CD14-positive monocyte (primary cell): ENCODE results near the gene SETD4. TPM values are rescaled to one million over a fixed set of nuclear protein-coding genes. Genes with fewer than 3 reads are reported as not detected.
A peak's percentile ranks its signal among the peaks of the same experiment; 100 is the strongest.

Experiments
- DNase-seq, 3 donors: peaks; one replicate each; pipeline ENCODE4 v3.0.0-alpha.2; 2011 to 2022
- H2AFZ ChIP-seq: 2 replicates; pipeline ENCODE4 v1.6.0; 2012; ENCODE audit warnings: mild to moderate bottlenecking, low read depth, low read length, inconsistent platforms; ENCODE audit not compliant: insufficient read depth, poor library complexity, severe bottlenecking
- H3K27ac ChIP-seq, 2 donors: 1 replicate in 1 of 2; 2 replicates in 1 of 2; pipeline ENCODE4 v1.5.1; 2012 to 2013; ENCODE audit warnings: low read length in 2 of 2, control low read depth in 1 of 2, inconsistent platforms in 1 of 2, low read depth in 1 of 2, mild to moderate bottlenecking in 1 of 2
- H3K27me3 ChIP-seq, 2 donors: one replicate each; pipeline versions ENCODE4 v1.6.0 to v1.6.1; 2011 to 2013; ENCODE audit warnings: low read length in 2 of 2; ENCODE audit not compliant: control insufficient read depth in 2 of 2, insufficient read depth in 2 of 2
- H3K36me3 ChIP-seq, 2 donors: replicated peaks in 1 of 2; 1 replicate in 1 of 2; 2 replicates in 1 of 2; pipeline versions ENCODE4 v1.5.1 to v1.6.1; 2012 to 2013; ENCODE audit warnings: low read length in 2 of 2, control low read depth in 1 of 2, inconsistent platforms in 1 of 2, mild to moderate bottlenecking in 1 of 2; ENCODE audit not compliant: insufficient read depth in 2 of 2, control insufficient read depth in 1 of 2
- H3K4me1 ChIP-seq, 2 donors: 1 replicate in 1 of 2; 2 replicates in 1 of 2; pipeline versions ENCODE4 v1.5.1 to v1.6.1; 2012 to 2013; ENCODE audit warnings: low read length in 2 of 2, control low read depth in 1 of 2, inconsistent platforms in 1 of 2, mild to moderate bottlenecking in 1 of 2, moderate library complexity in 1 of 2; ENCODE audit not compliant: insufficient read depth in 2 of 2, control insufficient read depth in 1 of 2
- H3K4me2 ChIP-seq: replicated peaks from 2 replicates; pipeline ENCODE3; 2012; ENCODE audit warnings: low read length, moderate library complexity, mild to moderate bottlenecking; ENCODE audit not compliant: poor library complexity, severe bottlenecking; ENCODE audit errors: extremely low read depth
- H3K4me3 ChIP-seq, 3 experiments: fragments of 200-600 bp in 1 of 3; sonication (generic) in 1 of 3; replicated peaks in 1 of 3; 1 replicate in 2 of 3; 2 replicates in 1 of 3; pipeline ENCODE4 v1.5.1; 2011 to 2013; ENCODE audit warnings: low read length in 3 of 3, mild to moderate bottlenecking in 3 of 3, control low read depth in 2 of 3, low read depth in 2 of 3, inconsistent platforms in 1 of 3, moderate library complexity in 1 of 3
- H3K79me2 ChIP-seq: 2 replicates; pipeline ENCODE4 v1.6.0; 2012; ENCODE audit warnings: mild to moderate bottlenecking, control low read depth, inconsistent platforms, low read length, moderate library complexity; ENCODE audit not compliant: insufficient read depth
- H3K9ac ChIP-seq: 2 replicates; pipeline ENCODE4 v1.6.0; 2017; ENCODE audit warnings: low read length, mild to moderate bottlenecking; ENCODE audit not compliant: insufficient read depth, poor library complexity, severe bottlenecking
- H3K9me3 ChIP-seq, 2 donors: replicated peaks in 1 of 2; 1 replicate in 1 of 2; 2 replicates in 1 of 2; pipeline versions ENCODE4 v1.5.1 to v1.6.1; 2012 to 2013; ENCODE audit warnings: low read length in 2 of 2, control low read depth in 1 of 2; ENCODE audit not compliant: control insufficient read depth in 1 of 2, insufficient read depth in 1 of 2
- H4K20me1 ChIP-seq: 2 replicates; pipeline ENCODE4 v1.6.0; 2012; ENCODE audit warnings: mild to moderate bottlenecking, low read length, control low read depth, moderate library complexity; ENCODE audit not compliant: insufficient read depth
- H3K27ac Mint-ChIP-seq, 7 donors: one replicate each; pipeline ENCODE4 v1.8.0; 2020; ENCODE audit warnings: mild to moderate bottlenecking in 7 of 7, mixed read lengths in 7 of 7, moderate library complexity in 6 of 7, inconsistent platforms in 2 of 7
- H3K27me3 Mint-ChIP-seq, 3 donors: one replicate each; pipeline ENCODE4 v1.8.0; 2021 to 2022; ENCODE audit warnings: low read depth in 3 of 3, mild to moderate bottlenecking in 3 of 3, mixed read lengths in 3 of 3, moderate library complexity in 3 of 3, inconsistent platforms in 1 of 3
- H3K36me3 Mint-ChIP-seq, 2 donors: one replicate each; pipeline ENCODE4 v1.8.0; 2020; ENCODE audit warnings: mixed read lengths in 2 of 2, inconsistent platforms in 1 of 2, mild to moderate bottlenecking in 1 of 2
- H3K4me1 Mint-ChIP-seq: one replicate; pipeline ENCODE4 v1.8.0; 2020; ENCODE audit warnings: mild to moderate bottlenecking, mixed read lengths
- H3K4me3 Mint-ChIP-seq, 2 donors: one replicate each; pipeline ENCODE4 v1.8.0; 2020; ENCODE audit warnings: mild to moderate bottlenecking in 2 of 2, mixed read lengths in 2 of 2, moderate library complexity in 1 of 2
- H3K9me3 Mint-ChIP-seq, 7 donors: one replicate each; pipeline ENCODE4 v1.8.0; 2020 to 2022; ENCODE audit warnings: mixed read lengths in 7 of 7, mild to moderate bottlenecking in 6 of 7, moderate library complexity in 6 of 7, inconsistent platforms in 2 of 7
- WGBS: methylation state at CpG from one replicate; pipeline ENCODE4 v1.1.5; 2013; ENCODE audit warnings: missing lambda C conversion rate; ENCODE audit not compliant: insufficient coverage; 5-methylcytosine and 5-hydroxymethylcytosine counted together
- intact Hi-C, 2 donors: fragments of 100-400 bp; cut with micrococcal nuclease; formaldehyde crosslinking; loops; one replicate each; pipeline versions ENCODE4 v1.15.0 to v1.15.1; 2023
- polyA plus RNA-seq, 3 donors: library from polyadenylated mRNA; depleted of rRNA in 1 of 3; unstranded in 2 of 3; stranded (reverse) in 1 of 3; fragments of 300-500 nt in 2 of 3; fragments of >200 nt in 1 of 3; fragmentation: Illumina TruSeq in 2 of 3; gene quantifications; 1 replicate in 2 of 3; 2 replicates in 1 of 3; pipeline ENCODE4 v1.2.3, GENCODE V29; 2012 to 2021
- TF ChIP-seq, protein P1 (sequence below): fragments of 200-600 bp; IDR thresholded peaks from one replicate; pipeline ENCODE4 v1.8.0; 2022; ENCODE audit warnings: antibody characterized with exemption, mild to moderate bottlenecking

The SETD4 gene
- polyA plus RNA-seq, 3 donors: 4.1 to 10.8 (median 4.3) TPM

DNA sequence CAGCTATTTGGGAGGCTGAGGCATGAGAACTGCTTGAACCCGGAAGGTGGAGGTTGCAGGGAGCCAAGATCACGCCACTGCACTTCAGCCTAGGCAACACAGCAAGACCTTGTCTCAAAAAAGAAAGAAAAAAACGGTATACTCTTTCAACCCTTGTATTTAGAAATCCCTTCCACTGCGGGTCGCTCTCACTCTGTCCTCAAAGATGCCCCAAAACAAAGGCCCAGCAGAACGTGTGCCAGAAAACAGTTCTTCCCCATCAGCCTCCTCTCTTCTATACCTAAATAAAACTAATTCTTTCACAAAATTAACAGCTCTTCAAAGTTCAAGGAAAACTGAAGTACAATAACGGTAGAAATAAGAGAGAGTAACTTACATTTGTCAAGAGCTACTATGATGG lies 13.2 kb downstream of the SETD4 start:
- peaks cover 0 to 2% (median 0%) of the 10 kb centered on the region in 7 donors for H3K9me3 Mint-ChIP-seq
- no peaks in the 10 kb centered on the region for H3K27me3 Mint-ChIP-seq
- no peaks in the 10 kb centered on the region for H3K4me1 Mint-ChIP-seq
- H3K4me2 ChIP-seq: no peak overlapping the region
- H4K20me1 ChIP-seq: no peaks in the 10 kb centered on the region
- H3K27me3 ChIP-seq: no peaks in the 10 kb centered on the region
- TF ChIP-seq, protein P1, sequence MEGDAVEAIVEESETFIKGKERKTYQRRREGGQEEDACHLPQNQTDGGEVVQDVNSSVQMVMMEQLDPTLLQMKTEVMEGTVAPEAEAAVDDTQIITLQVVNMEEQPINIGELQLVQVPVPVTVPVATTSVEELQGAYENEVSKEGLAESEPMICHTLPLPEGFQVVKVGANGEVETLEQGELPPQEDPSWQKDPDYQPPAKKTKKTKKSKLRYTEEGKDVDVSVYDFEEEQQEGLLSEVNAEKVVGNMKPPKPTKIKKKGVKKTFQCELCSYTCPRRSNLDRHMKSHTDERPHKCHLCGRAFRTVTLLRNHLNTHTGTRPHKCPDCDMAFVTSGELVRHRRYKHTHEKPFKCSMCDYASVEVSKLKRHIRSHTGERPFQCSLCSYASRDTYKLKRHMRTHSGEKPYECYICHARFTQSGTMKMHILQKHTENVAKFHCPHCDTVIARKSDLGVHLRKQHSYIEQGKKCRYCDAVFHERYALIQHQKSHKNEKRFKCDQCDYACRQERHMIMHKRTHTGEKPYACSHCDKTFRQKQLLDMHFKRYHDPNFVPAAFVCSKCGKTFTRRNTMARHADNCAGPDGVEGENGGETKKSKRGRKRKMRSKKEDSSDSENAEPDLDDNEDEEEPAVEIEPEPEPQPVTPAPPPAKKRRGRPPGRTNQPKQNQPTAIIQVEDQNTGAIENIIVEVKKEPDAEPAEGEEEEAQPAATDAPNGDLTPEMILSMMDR: no peak
- intact Hi-C loops: no loop called here
- no peak overlapping the region for H3K9ac ChIP-seq
- H3K36me3 Mint-ChIP-seq: peaks cover 75 to 86% of the 10 kb centered on the region in 2 donors
- 89% methylated on average over 5 of the region's 7 CpGs for WGBS
- H3K79me2 ChIP-seq: no peaks in the 10 kb centered on the region
- no peak overlapping the region for H3K4me3 Mint-ChIP-seq
- peaks cover 68 to 92% of the 10 kb centered on the region in 2 donors for H3K36me3 ChIP-seq
- no peak for DNase-seq
- H3K4me3 ChIP-seq: no peak overlapping the region
- H3K4me1 ChIP-seq: no peaks in the 10 kb centered on the region
- no peaks in the 10 kb centered on the region for H3K9me3 ChIP-seq
- no peak overlapping the region for H3K27ac ChIP-seq
- no peak overlapping the region for H3K27ac Mint-ChIP-seq
- no peak overlapping the region for H2AFZ ChIP-seq

DNA sequence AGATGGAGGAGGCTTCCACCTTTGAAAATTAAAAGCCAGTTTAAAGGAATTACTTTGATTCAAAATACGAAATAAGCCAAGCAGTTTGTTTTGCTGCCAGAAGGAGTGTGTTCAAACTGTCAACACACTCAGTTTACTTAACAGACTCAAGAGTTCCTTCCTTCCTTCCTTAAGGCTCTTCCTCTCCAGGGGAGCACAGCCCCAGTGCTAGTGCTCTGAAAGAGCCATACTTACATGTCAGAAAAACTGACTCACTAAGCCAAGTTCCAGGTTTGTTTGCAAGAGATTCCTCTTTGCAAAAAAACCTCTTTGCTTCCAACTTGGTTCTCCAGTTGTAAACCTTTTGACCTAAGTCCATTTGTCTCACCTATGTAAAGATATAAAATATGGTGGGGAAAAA lies 14.3 kb downstream of the SETD4 start:
- Histone ChIP-seq H4K20me1 (no peaks in the 10 kb centered on the region), H3K4me1 (no peaks in the 10 kb centered on the region), H3K9me3 (no peaks in the 10 kb centered on the region), H3K4me3 (no peak overlapping the region), H3K4me2 (no peak overlapping the region), H3K9ac (no peak overlapping the region), H3K79me2 (no peaks in the 10 kb centered on the region), H3K27ac (no peak overlapping the region), H2AFZ (no peak overlapping the region), H3K36me3 (peaks cover 73 to 94% of the 10 kb centered on the region in 2 donors), H3K27me3 (no peaks in the 10 kb centered on the region)
- no peaks in the 10 kb centered on the region for H3K27me3 Mint-ChIP-seq
- TF ChIP-seq, protein P1: no peak
- H3K4me1 Mint-ChIP-seq: no peaks in the 10 kb centered on the region
- no peak overlapping the region for H3K4me3 Mint-ChIP-seq
- peaks cover 0 to 2% (median 0%) of the 10 kb centered on the region in 7 donors for H3K9me3 Mint-ChIP-seq
- intact Hi-C loops: no loop called here
- DNase-seq: no peak
- H3K36me3 Mint-ChIP-seq: peaks cover 78 to 89% of the 10 kb centered on the region in 2 donors
- WGBS: 83% methylated on average over 1 of the region's 1 CpG
- peak overlapping the region in 1 of 7 donors; percentile 27 for H3K27ac Mint-ChIP-seq
